ENCODE measurements around the gene SLC22A4. TPM values are rescaled to one million over a fixed set of nuclear protein-coding genes. Genes with fewer than 3 reads are reported as not detected.
A peak's percentile ranks its signal among the peaks of the same experiment; 100 is the strongest.

SLC22A4 gene
- total RNA-seq, 2 donors from 2014 or later = 1.3 to 8.3 TPM

- H3K4me3 ChIP-seq = no peak overlapping the region
- no peaks in the 10 kb centered on the region for H3K27me3 ChIP-seq
- no peaks in the 10 kb centered on the region for H3K9me3 ChIP-seq
- intact Hi-C loops (cut with DNase I) = no loop called here
- TF ChIP-seq, protein P1, sequence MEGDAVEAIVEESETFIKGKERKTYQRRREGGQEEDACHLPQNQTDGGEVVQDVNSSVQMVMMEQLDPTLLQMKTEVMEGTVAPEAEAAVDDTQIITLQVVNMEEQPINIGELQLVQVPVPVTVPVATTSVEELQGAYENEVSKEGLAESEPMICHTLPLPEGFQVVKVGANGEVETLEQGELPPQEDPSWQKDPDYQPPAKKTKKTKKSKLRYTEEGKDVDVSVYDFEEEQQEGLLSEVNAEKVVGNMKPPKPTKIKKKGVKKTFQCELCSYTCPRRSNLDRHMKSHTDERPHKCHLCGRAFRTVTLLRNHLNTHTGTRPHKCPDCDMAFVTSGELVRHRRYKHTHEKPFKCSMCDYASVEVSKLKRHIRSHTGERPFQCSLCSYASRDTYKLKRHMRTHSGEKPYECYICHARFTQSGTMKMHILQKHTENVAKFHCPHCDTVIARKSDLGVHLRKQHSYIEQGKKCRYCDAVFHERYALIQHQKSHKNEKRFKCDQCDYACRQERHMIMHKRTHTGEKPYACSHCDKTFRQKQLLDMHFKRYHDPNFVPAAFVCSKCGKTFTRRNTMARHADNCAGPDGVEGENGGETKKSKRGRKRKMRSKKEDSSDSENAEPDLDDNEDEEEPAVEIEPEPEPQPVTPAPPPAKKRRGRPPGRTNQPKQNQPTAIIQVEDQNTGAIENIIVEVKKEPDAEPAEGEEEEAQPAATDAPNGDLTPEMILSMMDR (IDR thresholded peaks at IDR 0.05) = no peak
- H3K36me3 ChIP-seq = no peaks in the 10 kb centered on the region
- H3K4me1 ChIP-seq = peaks cover 11% of the 10 kb centered on the region
- H3K9ac ChIP-seq (ENCODE audit: low read depth in 2 of 2, low read length in 2 of 2) = no peak overlapping the region
- no peak overlapping the region for H3K27ac ChIP-seq
- DNase-seq = no peak
These were observed 13.6 kb upstream of the SLC22A4 start for GRCh38 chr5:132280371-132281240.

DNA sequence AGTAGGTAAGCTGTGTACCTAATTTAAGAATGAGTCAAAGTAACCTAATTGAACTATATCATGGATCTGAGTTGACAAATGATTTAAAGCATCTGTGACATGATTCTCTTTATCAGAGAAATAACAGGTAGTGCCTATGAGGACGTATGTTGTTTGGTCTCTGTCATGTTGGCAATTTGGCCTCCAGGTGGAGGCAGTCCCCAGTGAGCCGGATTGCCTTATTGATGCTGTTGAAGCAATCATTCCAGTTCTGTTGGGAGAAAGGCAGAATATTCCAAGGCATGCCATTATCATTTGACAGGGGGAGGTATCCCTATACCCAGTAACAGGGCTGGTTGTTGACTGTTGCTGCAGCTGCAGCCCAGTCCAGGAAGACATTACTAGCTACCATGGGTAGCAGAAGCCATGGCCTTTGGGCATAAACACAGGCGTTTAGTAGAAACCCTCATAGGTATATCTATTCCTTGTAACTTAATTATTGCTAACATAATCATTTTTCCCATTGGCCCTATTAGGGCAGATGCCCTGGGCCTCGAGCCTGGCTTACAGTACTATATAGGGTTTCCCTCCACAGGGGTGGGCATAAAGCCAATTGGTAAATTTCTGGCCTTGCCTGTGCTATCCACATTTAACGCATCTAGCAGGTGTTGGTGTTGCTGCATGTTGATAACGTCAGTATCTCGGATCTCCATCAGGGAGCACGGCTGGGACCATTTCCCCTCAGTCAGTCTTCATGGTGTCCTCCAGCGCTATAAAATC is 12.2 kb upstream of the SLC22A4 start:
- Histone ChIP-seq H3K9ac (ENCODE audit: low read depth in 2 of 2, low read length in 2 of 2) (no peak overlapping the region), H3K27ac (no peak overlapping the region), H3K4me3 (no peak overlapping the region), H3K9me3 (no peaks in the 10 kb centered on the region), H3K4me1 (peaks cover 11% of the 10 kb centered on the region), H3K27me3 (no peaks in the 10 kb centered on the region), H3K36me3 (no peaks in the 10 kb centered on the region)
- DNase-seq = no peak
- TF ChIP-seq, protein P1 (IDR thresholded peaks at IDR 0.05) = no peak
- intact Hi-C loops (cut with DNase I) = no loop called here

DNA sequence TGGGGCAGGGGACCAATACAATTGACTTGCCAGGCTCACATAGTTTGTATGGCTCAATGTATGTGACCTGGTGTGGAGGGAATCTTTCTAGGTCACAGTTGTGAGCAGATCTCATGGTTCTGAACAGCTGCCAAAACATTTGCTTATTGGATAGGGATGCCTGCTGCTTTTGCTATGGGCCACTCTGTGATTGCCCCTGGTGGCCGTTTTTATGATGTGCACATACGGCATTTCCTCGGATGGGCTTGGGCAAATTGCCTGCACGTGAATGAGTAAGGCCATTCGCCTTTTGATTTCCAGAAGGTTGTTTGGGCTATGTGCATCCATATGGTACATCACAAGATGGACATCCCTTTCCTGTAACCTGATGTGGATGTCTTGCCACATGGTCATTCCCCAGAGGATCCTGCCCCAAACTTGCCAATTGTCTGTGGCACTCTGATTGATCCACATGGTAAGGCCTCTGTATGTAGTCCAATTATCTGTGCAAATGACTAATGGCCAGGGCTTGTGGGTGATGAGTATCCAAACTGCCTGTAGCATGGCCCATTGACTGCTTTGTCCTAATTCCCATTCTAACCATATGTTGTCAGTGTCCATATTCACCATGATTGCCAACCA is 10.7 kb upstream of the SLC22A4 start:
- no peaks in the 10 kb centered on the region for H3K36me3 ChIP-seq
- no peaks in the 10 kb centered on the region for H3K9me3 ChIP-seq
- no peak overlapping the region for H3K4me3 ChIP-seq
- H3K27me3 ChIP-seq = no peaks in the 10 kb centered on the region
- H3K9ac ChIP-seq (ENCODE audit: low read depth in 2 of 2, low read length in 2 of 2) = no peak overlapping the region
- H3K4me1 ChIP-seq = peaks cover 2% of the 10 kb centered on the region
- no peak overlapping the region for H3K27ac ChIP-seq
- no peak for DNase-seq
- intact Hi-C loops (cut with DNase I) = no loop called here
- TF ChIP-seq, protein P1 (IDR thresholded peaks at IDR 0.05) = peak; percentile 48

GRCh38 chr5:132289097-132289496 is 5.1 kb upstream of the SLC22A4 start:
- Histone ChIP-seq H3K4me1 (peaks cover 7% of the 10 kb centered on the region), H3K9ac (ENCODE audit: low read depth in 2 of 2, low read length in 2 of 2) (no peak overlapping the region), H3K36me3 (no peaks in the 10 kb centered on the region), H3K27me3 (no peaks in the 10 kb centered on the region), H3K9me3 (no peaks in the 10 kb centered on the region), H3K4me3 (no peak overlapping the region), H3K27ac (no peak overlapping the region)
- TF ChIP-seq, protein P1 (IDR thresholded peaks at IDR 0.05) = no peak
- intact Hi-C loops (cut with DNase I) = no loop called here
- no peak for DNase-seq

GRCh38 chr5:132291026-132291425 is 3.2 kb upstream of the SLC22A4 start:
- Histone ChIP-seq H3K4me1 (peaks cover 7% of the 10 kb centered on the region), H3K36me3 (no peaks in the 10 kb centered on the region), H3K9me3 (no peaks in the 10 kb centered on the region), H3K4me3 (no peak overlapping the region), H3K27me3 (no peaks in the 10 kb centered on the region), H3K9ac (ENCODE audit: low read depth in 2 of 2, low read length in 2 of 2) (no peak overlapping the region), H3K27ac (no peak overlapping the region)
- no peak for DNase-seq
- TF ChIP-seq, protein P1 (IDR thresholded peaks at IDR 0.05) = no peak
- intact Hi-C loops (cut with DNase I) = loop anchor here (10.0 kb wide), 1 partner anchor 194 kb away; no protein-coding TSS in a partner anchor
